ENCODE data around the gene SERPINA3.
"Not testable (repeated sequence)": the region's sequence is repeated elsewhere in the genome, so short reads cannot be mapped to it uniquely, and the experiment has no call there.

Gene SERPINA3

DNA sequence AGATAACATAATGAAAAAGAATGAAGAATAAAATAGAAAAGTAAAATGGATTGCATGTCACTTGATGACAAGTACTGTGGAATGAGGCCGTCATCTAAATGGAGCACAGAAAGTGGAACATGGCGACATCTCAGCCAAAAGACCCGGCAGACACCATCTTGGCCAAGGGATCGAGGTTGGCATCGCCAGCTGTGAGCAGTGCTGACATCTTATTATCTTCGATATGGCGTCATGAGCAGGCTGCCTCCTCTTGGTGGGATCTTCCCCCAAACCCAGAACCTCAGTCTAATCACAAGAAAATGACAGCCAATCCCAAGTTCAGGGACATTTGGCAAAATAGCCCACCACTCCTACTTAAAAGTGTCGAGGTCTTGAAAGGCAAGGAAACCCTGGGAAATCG is 15.8 kb upstream of the SERPINA3 start:
- no peak overlapping the region for H3K27ac Mint-ChIP-seq
- H3K4me3 Mint-ChIP-seq: no peak overlapping the region
- no peaks in the 10 kb centered on the region for H3K36me3 Mint-ChIP-seq
- no peaks in the 10 kb centered on the region for H3K9me3 Mint-ChIP-seq (ENCODE audit: low read depth)
- H3K4me1 Mint-ChIP-seq (ENCODE audit: low read depth): no peaks in the 10 kb centered on the region
- peaks cover 2% of the 10 kb centered on the region for H3K27me3 Mint-ChIP-seq

- Mint-ChIP-seq H3K9me3 (ENCODE audit: low read depth) (no peaks in the 10 kb centered on the region), H3K27me3 (peaks cover 2% of the 10 kb centered on the region), H3K4me3 (no peak overlapping the region), H3K36me3 (no peaks in the 10 kb centered on the region), H3K27ac (no peak overlapping the region), H3K4me1 (ENCODE audit: low read depth) (no peaks in the 10 kb centered on the region)
Measured at GRCh38 chr14:94597788-94598187, 14.4 kb upstream of the SERPINA3 start.

DNA sequence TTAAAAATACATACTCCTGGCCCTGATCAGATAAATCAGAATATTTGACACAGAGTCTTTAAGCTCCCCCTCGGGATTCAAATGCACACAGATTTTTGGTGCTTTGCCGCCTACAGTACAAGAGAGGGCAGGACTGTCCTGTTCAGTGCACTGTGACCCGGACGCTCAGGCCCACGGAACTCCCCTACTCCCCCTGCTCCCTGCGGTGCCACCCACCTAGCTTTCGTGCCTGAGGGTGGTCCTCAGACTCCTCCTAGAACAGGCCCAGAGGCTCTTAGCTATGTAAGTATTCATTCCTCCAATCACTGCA is 13.7 kb upstream of the SERPINA3 start:
- no peaks in the 10 kb centered on the region for H3K36me3 Mint-ChIP-seq
- H3K27ac Mint-ChIP-seq: no peak overlapping the region
- no peak overlapping the region for H3K4me3 Mint-ChIP-seq
- H3K27me3 Mint-ChIP-seq: peaks cover 2% of the 10 kb centered on the region
- no peaks in the 10 kb centered on the region for H3K9me3 Mint-ChIP-seq (ENCODE audit: low read depth)
- H3K4me1 Mint-ChIP-seq (ENCODE audit: low read depth): no peaks in the 10 kb centered on the region

- Mint-ChIP-seq H3K27ac (no peak overlapping the region), H3K4me3 (no peak overlapping the region), H3K4me1 (ENCODE audit: low read depth) (no peaks in the 10 kb centered on the region), H3K27me3 (peaks cover 2% of the 10 kb centered on the region), H3K9me3 (ENCODE audit: low read depth) (no peaks in the 10 kb centered on the region), H3K36me3 (no peaks in the 10 kb centered on the region)
Measured at GRCh38 chr14:94598816-94599655, 13.2 kb upstream of the SERPINA3 start.

- H3K27me3 Mint-ChIP-seq: peaks cover 2% of the 10 kb centered on the region
- no peak overlapping the region for H3K4me3 Mint-ChIP-seq
- no peak overlapping the region for H3K27ac Mint-ChIP-seq
- no peaks in the 10 kb centered on the region for H3K4me1 Mint-ChIP-seq (ENCODE audit: low read depth)
- H3K36me3 Mint-ChIP-seq: no peaks in the 10 kb centered on the region
- no peaks in the 10 kb centered on the region for H3K9me3 Mint-ChIP-seq (ENCODE audit: low read depth)
Measured at GRCh38 chr14:94599656-94600004, 12.6 kb upstream of the SERPINA3 start.

DNA sequence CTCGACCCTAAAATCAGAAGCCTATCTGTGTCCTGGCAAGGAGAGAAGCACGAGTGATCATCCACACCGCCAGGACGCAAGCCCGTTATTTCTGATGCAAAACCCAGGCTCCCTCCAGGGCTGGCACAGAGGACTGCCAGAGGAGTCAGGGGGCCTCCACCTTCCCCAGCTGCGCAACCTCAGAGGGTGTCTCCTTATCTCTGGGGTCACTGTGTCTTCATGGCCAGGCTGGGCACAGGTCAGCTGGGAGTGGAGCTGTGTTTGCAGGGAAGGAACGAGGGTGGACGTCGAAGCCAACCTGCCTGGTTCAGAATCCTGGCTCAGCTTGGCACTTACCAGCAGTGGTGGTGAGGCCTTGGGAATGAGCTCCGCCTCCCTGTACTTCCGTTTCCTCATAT is 12.0 kb upstream of the SERPINA3 start:
- no peaks in the 10 kb centered on the region for H3K9me3 Mint-ChIP-seq (ENCODE audit: low read depth)
- H3K27ac Mint-ChIP-seq: no peak overlapping the region
- H3K27me3 Mint-ChIP-seq: peaks cover 2% of the 10 kb centered on the region
- H3K36me3 Mint-ChIP-seq: no peaks in the 10 kb centered on the region
- H3K4me1 Mint-ChIP-seq (ENCODE audit: low read depth): no peaks in the 10 kb centered on the region
- H3K4me3 Mint-ChIP-seq: no peak overlapping the region

- Mint-ChIP-seq H3K27me3 (no peaks in the 10 kb centered on the region), H3K4me3 (no peak overlapping the region), H3K36me3 (no peaks in the 10 kb centered on the region), H3K9me3 (ENCODE audit: low read depth) (no peaks in the 10 kb centered on the region), H3K4me1 (ENCODE audit: low read depth) (no peaks in the 10 kb centered on the region), H3K27ac (no peak overlapping the region)
Measured at GRCh38 chr14:94601884-94602391, 10.3 kb upstream of the SERPINA3 start.

DNA sequence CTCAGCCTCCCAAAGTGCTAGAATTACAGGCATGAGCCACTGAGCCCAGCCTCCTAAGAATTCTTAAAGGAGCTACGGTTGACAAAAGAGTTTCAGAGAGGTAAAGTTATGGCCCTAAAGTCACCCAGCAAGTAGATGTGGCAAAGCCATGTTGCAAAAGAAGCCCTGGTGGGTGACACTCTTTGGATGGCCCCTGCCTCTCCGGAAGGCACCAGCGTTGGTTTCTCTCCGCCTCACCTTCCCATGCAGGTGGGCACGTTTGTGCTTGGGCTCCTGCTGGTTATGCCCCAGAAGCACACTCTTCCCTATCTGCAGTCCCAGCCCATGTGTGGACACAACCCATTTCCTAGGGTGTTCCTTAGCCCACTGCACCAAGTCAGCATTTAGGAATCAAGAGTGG is 9.5 kb upstream of the SERPINA3 start:
- Mint-ChIP-seq H3K9me3 (ENCODE audit: low read depth) (peaks cover 5% of the 10 kb centered on the region), H3K4me3 (no peak overlapping the region), H3K36me3 (no peaks in the 10 kb centered on the region), H3K27ac (no peak overlapping the region), H3K27me3 (peaks cover 2% of the 10 kb centered on the region), H3K4me1 (ENCODE audit: low read depth) (no peaks in the 10 kb centered on the region)

DNA sequence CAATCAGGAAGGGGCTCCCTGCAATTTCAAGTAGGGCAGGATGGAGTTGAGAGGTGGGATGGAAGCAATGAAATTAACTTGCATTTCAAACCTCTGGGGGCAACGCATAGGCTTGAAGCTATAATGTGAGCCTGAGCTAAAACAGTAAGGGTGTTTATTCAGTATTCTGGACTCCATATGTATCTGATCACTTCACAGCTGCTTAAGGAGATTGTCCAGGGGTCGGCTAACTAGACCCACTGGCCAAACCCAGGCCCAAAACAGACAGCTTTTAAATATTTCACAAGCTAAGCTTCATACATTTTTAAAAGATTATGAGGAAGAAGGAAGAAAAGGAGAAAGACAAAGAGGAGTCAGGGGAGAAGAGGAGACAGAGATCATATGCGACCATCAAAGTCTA is 6.8 kb upstream of the SERPINA3 start:
- no peaks in the 10 kb centered on the region for H3K36me3 Mint-ChIP-seq
- H3K9me3 Mint-ChIP-seq (ENCODE audit: low read depth): peaks cover 5% of the 10 kb centered on the region
- no peak overlapping the region for H3K27ac Mint-ChIP-seq
- H3K27me3 Mint-ChIP-seq: peaks cover 2% of the 10 kb centered on the region
- no peak overlapping the region for H3K4me3 Mint-ChIP-seq
- no peaks in the 10 kb centered on the region for H3K4me1 Mint-ChIP-seq (ENCODE audit: low read depth)

- H3K9me3 Mint-ChIP-seq (ENCODE audit: low read depth); H3K4me3 Mint-ChIP-seq; H3K27ac Mint-ChIP-seq; H3K4me1 Mint-ChIP-seq (ENCODE audit: low read depth); H3K36me3 Mint-ChIP-seq; H3K27me3 Mint-ChIP-seq: not testable (repeated sequence)
Measured at GRCh38 chr14:94608966-94609365, 3.2 kb upstream of the SERPINA3 start.

DNA sequence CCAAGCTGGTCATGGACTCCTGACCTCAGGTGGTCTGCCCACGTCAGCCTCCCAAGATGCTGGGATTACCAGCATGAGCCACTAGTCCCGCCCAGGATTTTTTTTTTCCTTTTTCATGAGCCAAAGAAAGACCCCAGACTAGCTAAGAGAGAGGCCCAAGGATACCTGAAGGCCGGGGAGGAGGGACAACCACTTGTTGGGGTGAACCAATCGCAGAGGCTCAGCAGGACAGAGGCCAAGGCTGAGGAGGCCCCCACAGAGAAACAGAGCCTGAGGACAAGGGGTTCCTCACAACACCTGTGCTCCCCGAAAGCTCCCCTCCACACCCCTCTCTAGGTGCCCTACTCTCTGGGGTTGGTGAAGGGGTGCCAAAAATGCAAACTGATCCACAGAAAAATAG is 1.0 kb upstream of the SERPINA3 start:
- H3K27me3 Mint-ChIP-seq: peaks cover 2% of the 10 kb centered on the region
- H3K27ac Mint-ChIP-seq: no peak overlapping the region
- peaks cover 5% of the 10 kb centered on the region for H3K9me3 Mint-ChIP-seq (ENCODE audit: low read depth)
- no peaks in the 10 kb centered on the region for H3K36me3 Mint-ChIP-seq
- H3K4me3 Mint-ChIP-seq: no peak overlapping the region
- no peaks in the 10 kb centered on the region for H3K4me1 Mint-ChIP-seq (ENCODE audit: low read depth)

GRCh38 chr14:94612580-94613554 is 676 bp downstream of the SERPINA3 start:
- Mint-ChIP-seq H3K36me3 (no peaks in the 10 kb centered on the region), H3K4me3 (no peak overlapping the region), H3K9me3 (ENCODE audit: low read depth) (peaks cover 8% of the 10 kb centered on the region), H3K4me1 (ENCODE audit: low read depth) (no peaks in the 10 kb centered on the region), H3K27me3 (no peaks in the 10 kb centered on the region), H3K27ac (no peak overlapping the region)

DNA sequence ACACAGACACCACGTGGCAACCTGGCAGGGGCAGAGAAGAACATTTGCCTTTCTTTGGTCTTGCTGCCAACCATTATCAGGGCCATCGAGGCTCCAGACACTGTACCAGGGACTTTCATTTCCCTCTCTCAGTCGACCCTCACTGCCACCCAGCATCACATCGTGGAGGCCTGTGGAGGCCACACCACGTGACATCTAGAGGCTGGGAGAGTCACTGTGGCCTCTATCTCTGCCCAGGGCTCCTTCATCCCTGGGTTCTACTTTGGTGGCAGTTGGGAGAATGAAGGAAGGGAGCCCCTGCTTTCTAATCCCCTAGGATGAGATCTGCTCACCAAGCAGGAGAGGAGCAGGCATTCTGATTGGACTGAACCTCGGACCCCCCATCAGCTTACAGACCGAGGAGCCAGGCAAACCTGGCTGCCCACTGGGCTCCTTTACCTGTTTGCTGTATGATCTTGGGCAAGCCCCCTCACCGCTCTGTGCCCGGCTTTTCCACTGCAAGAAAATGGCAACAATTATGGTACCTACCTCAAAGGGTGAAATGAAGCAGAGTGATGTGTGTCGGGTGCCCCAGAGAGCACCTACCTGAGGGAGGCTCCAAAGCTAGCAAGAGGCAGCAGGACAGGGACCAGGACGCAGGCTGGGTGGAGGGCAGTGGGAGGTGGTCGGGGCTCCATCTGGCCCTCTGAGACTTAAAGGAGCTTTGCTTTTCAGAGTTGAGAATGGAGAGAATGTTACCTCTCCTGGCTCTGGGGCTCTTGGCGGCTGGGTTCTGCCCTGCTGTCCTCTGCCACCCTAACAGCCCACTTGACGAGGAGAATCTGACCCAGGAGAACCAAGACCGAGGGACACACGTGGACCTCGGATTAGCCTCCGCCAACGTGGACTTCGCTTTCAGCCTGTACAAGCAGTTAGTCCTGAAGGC is 1.8 kb downstream of the SERPINA3 start:
- Mint-ChIP-seq H3K4me1 (ENCODE audit: low read depth) (no peaks in the 10 kb centered on the region), H3K4me3 (no peak overlapping the region), H3K36me3 (peaks cover 3% of the 10 kb centered on the region), H3K27me3 (no peaks in the 10 kb centered on the region), H3K9me3 (ENCODE audit: low read depth) (peaks cover 17% of the 10 kb centered on the region), H3K27ac (no peak overlapping the region)

- Mint-ChIP-seq H3K4me1 (ENCODE audit: low read depth) (no peaks in the 10 kb centered on the region), H3K36me3 (peaks cover 3% of the 10 kb centered on the region), H3K9me3 (ENCODE audit: low read depth) (peaks cover 18% of the 10 kb centered on the region), H3K4me3 (no peak overlapping the region), H3K27ac (no peak overlapping the region), H3K27me3 (no peaks in the 10 kb centered on the region)
Measured at GRCh38 chr14:94614802-94615201, 2.6 kb downstream of the SERPINA3 start.

Measured in activated naive CD8-positive, alpha-beta T cell (primary cell).